NCI-H2196 treated with DMSO at 0.1 percent for 48 hours (cell line): ENCODE results near the gene NXPH1.
A peak's percentile ranks its signal among the peaks of the same experiment; 100 is the strongest.

Experiments
- DNase-seq: peaks from one replicate; lab custom pipeline; 2025; ENCODE audit not compliant: unreplicated experiment; lab: John Stamatoyannopoulos, UW

NXPH1 gene

GRCh38 chr7:8433477-8434289, at the start of gene NXPH1:
Gene NXPH1, plus strand, starts transcription at chr7:8433609.
- DNase-seq: peak; percentile 54

- no peak for DNase-seq
Measured at GRCh38 chr7:8384901-8385300, 48.5 kb upstream of the NXPH1 start.

GRCh38 chr7:8386926-8387550, 46.4 kb upstream of the NXPH1 start:
- no peak for DNase-seq

- no peak for DNase-seq
Measured at GRCh38 chr7:8387551-8388256, 45.7 kb upstream of the NXPH1 start.

GRCh38 chr7:8388257-8388625, 45.2 kb upstream of the NXPH1 start:
- DNase-seq: no peak

- no peak for DNase-seq
Measured at GRCh38 chr7:8389593-8390261, 43.7 kb upstream of the NXPH1 start.

- DNase-seq: no peak
Measured at GRCh38 chr7:8390262-8390626, 43.2 kb upstream of the NXPH1 start.

GRCh38 chr7:8391353-8392062, 41.9 kb upstream of the NXPH1 start:
- DNase-seq: no peak

- DNase-seq: no peak
Measured at GRCh38 chr7:8396294-8396693, 37.1 kb upstream of the NXPH1 start.

- DNase-seq: no peak
Measured at GRCh38 chr7:8408871-8409270, 24.5 kb upstream of the NXPH1 start.

- no peak for DNase-seq
Measured at GRCh38 chr7:8411103-8411502, 22.3 kb upstream of the NXPH1 start.

- no peak for DNase-seq
Measured at GRCh38 chr7:8413600-8413999, 19.8 kb upstream of the NXPH1 start.

- peak; percentile 46 for DNase-seq
Measured at GRCh38 chr7:8418629-8419245, 14.7 kb upstream of the NXPH1 start.

GRCh38 chr7:8422177-8422576, 11.2 kb upstream of the NXPH1 start:
- no peak for DNase-seq

GRCh38 chr7:8423057-8423456, 10.4 kb upstream of the NXPH1 start:
- DNase-seq: no peak

- no peak for DNase-seq
Measured at GRCh38 chr7:8425223-8425622, 8.2 kb upstream of the NXPH1 start.

- no peak for DNase-seq
Measured at GRCh38 chr7:8430643-8431042, 2.8 kb upstream of the NXPH1 start.

- DNase-seq: no peak
Measured at GRCh38 chr7:8434290-8435002, 1.0 kb downstream of the NXPH1 start.

- DNase-seq: no peak
Measured at GRCh38 chr7:8435095-8435494, 1.7 kb downstream of the NXPH1 start.
